ENCODE results near the gene PDXDC1.

GRCh38 chr16:15038689-15039088, 63.9 kb downstream of the PDXDC1 start:
- TF ChIP-seq CTCF (IDR thresholded peaks at IDR 0.05; ENCODE audit: insufficient read depth, low read length, poor library complexity, severe bottlenecking) (no peak), EZH2phosphoT487 (conservative IDR thresholded peaks at IDR 0.05; ENCODE audit: low read length) (no peak)
